ENCODE results near the gene CSRP3. TPM values are rescaled to one million over a fixed set of nuclear protein-coding genes. Genes with fewer than 3 reads are reported as not detected.

Gene CSRP3
- total and polyA plus RNA-seq, 9 of the 15 experiments (the other 6 are each of a cell fraction or from before 2014, with no cell fraction given): 0.14 TPM; not detected in 8

GRCh38 chr11:19187114-19187832, 14.5 kb downstream of the CSRP3 start:
- TF ChIP-seq ZNF384 (IDR thresholded peaks at IDR 0.05; ENCODE audit: low read depth, low read length) (no peak), ZNF12 (CRISPR knock-in tag; IDR thresholded peaks at IDR 0.05) (no peak), ZNF212 (CRISPR knock-in tag; IDR thresholded peaks at IDR 0.05) (no peak), CTBP1 (IDR thresholded peaks at IDR 0.05; ENCODE audit: borderline replicate concordance) (no peak), CEBPZ (IDR thresholded peaks at IDR 0.05; ENCODE audit: borderline replicate concordance, low read depth, low read length) (no peak), PRMT5 (CRISPR knock-in tag; IDR thresholded peaks at IDR 0.05) (no peak), MAFK (IDR thresholded peaks at IDR 0.05; ENCODE audit: low read length) (no peak), GTF2F1 (IDR thresholded peaks at IDR 0.05; ENCODE audit: low read depth, low read length) (no peak), ZNF77 (CRISPR knock-in tag; IDR thresholded peaks at IDR 0.05) (no peak), ZNF431 (CRISPR knock-in tag; IDR thresholded peaks at IDR 0.05) (no peak), MTF1 (CRISPR knock-in tag; IDR thresholded peaks at IDR 0.05; ENCODE audit: borderline replicate concordance) (no peak), RBBP5 (IDR thresholded peaks at IDR 0.05; ENCODE audit: borderline replicate concordance, insufficient read depth, low read length, poor library complexity, severe bottlenecking) (no peak), SMC3 (conservative IDR thresholded peaks at IDR 0.05; ENCODE audit: insufficient read depth, low read depth, low read length) (no peak), NBN (IDR thresholded peaks at IDR 0.05; ENCODE audit: low read depth) (no peak), TAF9B (IDR thresholded peaks at IDR 0.05; ENCODE audit: partially characterized antibody) (no peak), PTRF (tag; IDR thresholded peaks at IDR 0.05) (no peak), CAMTA2 (CRISPR knock-in tag; conservative IDR thresholded peaks at IDR 0.05) (no peak), BCOR (IDR thresholded peaks at IDR 0.05) (no peak), PKNOX1 (IDR thresholded peaks at IDR 0.05) (no peak), TCF15 (CRISPR knock-in tag; IDR thresholded peaks at IDR 0.05) (no peak)
- Histone ChIP-seq H3K4me1 (replicated peaks in 1 of 2; ENCODE audit: control insufficient read depth in 2 of 2, insufficient read depth in 2 of 2, low read length in 2 of 2) (no peaks in the 10 kb centered on the region), H3K27ac (ENCODE audit: extremely low read depth, low read depth, low read length) (no peak overlapping the region), H2AFZ (ENCODE audit: low read depth, low read length) (no peak overlapping the region), H3K4me2 (ENCODE audit: insufficient read depth, low read length) (no peak overlapping the region), H3K79me2 (ENCODE audit: control insufficient read depth, insufficient read depth, low read length) (no peaks in the 10 kb centered on the region), H3K36me3 (ENCODE audit: control insufficient read depth, insufficient read depth, low read length) (no peaks in the 10 kb centered on the region), H3K27me3 (ENCODE audit: control insufficient read depth in 2 of 2, insufficient read depth in 2 of 2, low read length in 2 of 2) (peaks cover 4 to 43% of the 10 kb centered on the region in 2 experiments; a peak in 2 of 5 replicates), H3K9ac (ENCODE audit: insufficient read depth in 1 of 2, low read depth in 2 of 2, low read length in 2 of 2) (no peak overlapping the region), H3K4me3 (no peak overlapping the region), H3K9me1 (ENCODE audit: control insufficient read depth, insufficient read depth, low read length) (no peaks in the 10 kb centered on the region), H4K20me1 (replicated peaks; ENCODE audit: control insufficient read depth, insufficient read depth, low read length) (no peaks in the 10 kb centered on the region), H3K9me3 (replicated peaks; ENCODE audit: control insufficient read depth, insufficient read depth, low read depth, low read length) (no peaks in the 10 kb centered on the region)
- in situ Hi-C loops (cut with MboI): no loop called here
- peak; percentile 43; the same call in 1 of the 3 replicates for ATAC-seq
- no TSS peak for BruUV-seq (replicated peaks)
- intact Hi-C loops (cut with micrococcal nuclease): no loop called here
- 6% methylated on average over 5 of the region's 5 CpGs for WGBS (ENCODE audit: insufficient coverage, low coverage, missing lambda C conversion rate)
- ChIA-PET CTCF (ENCODE audit: low intra/inter-chr PET ratio) (no interaction called here), POLR2A (interaction anchor here (1.3 kb wide), 1 partner anchor 13 kb away, joined by 4 read pairs; no protein-coding TSS in a partner anchor)
- FAIRE-seq: no peak
- no peak for DNase-seq (ENCODE audit: extremely low read depth in 1 of 4, low spot score in 3 of 4)
